ENCODE results near the gene RTN4RL2.

DNA sequence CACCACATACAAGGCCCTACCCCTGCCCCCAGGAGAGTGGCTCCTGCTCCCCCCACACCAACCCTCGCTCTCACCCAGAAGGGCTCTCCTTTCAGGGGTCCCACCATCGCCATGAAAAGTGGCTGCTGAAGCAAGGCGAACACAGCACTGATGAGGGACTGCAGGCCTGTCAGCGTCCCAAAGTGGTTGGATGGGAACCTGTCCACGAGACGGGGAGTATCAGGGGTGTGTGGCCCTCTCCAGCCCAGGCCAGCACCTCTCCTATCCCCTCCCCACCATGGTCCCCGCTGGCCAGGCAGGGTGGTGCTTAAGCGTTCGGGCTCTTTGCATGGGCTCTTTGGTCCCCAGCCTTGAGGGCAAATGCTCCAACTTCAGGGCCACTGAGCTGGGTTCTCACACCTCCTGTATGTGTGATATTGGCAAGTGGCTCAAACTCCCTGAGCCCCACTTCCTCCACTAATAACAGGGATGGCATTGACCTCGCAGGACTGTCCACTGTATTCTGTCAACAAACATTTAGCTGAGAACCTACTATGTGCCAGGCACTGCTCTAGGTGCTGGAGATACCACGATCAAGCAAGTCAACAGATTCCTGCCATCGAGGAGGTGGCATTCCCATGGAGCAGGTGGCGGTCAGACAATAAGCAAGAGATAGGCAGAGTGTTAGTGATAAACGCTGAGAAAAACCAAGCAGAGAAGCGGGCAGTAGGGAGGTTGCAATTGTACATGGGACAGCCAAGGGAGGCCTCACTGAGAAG, 26.9 kb downstream of the RTN4RL2 start:
- TF ChIP-seq POLR2A (IDR thresholded peaks at IDR 0.05), result no peak
- TF ChIP-seq, protein P1, sequence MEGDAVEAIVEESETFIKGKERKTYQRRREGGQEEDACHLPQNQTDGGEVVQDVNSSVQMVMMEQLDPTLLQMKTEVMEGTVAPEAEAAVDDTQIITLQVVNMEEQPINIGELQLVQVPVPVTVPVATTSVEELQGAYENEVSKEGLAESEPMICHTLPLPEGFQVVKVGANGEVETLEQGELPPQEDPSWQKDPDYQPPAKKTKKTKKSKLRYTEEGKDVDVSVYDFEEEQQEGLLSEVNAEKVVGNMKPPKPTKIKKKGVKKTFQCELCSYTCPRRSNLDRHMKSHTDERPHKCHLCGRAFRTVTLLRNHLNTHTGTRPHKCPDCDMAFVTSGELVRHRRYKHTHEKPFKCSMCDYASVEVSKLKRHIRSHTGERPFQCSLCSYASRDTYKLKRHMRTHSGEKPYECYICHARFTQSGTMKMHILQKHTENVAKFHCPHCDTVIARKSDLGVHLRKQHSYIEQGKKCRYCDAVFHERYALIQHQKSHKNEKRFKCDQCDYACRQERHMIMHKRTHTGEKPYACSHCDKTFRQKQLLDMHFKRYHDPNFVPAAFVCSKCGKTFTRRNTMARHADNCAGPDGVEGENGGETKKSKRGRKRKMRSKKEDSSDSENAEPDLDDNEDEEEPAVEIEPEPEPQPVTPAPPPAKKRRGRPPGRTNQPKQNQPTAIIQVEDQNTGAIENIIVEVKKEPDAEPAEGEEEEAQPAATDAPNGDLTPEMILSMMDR (IDR thresholded peaks at IDR 0.05), result no peak
